Cerebellar nuclear complex (tissue), 1 donor: ENCODE measurements around the gene HECA.
"Not testable (repeated sequence)": the region's sequence is repeated elsewhere in the genome, so short reads cannot be mapped to it uniquely, and the experiment has no call there.

Experiments used
- DNase-seq, 2 experiments: peaks; one replicate each; lab custom pipeline; 2025; lab: John Stamatoyannopoulos, UW

HECA gene

GRCh38 chr6:139134817-139135577, at the start of gene HECA:
Gene HECA, plus strand, starts transcription at chr6:139135080. Its CDS starts 317 bp downstream, at chr6:139135397.
- peak; percentile 72 to 77 for DNase-seq

GRCh38 chr6:139091826-139092225, 43.1 kb upstream of the HECA start:
- DNase-seq, result no peak

- DNase-seq, result no peak
These were observed 34.9 kb upstream of the HECA start for GRCh38 chr6:139099984-139100383.

- no peak for DNase-seq
These were observed 27.8 kb upstream of the HECA start for GRCh38 chr6:139107051-139107450.

- no peak for DNase-seq
These were observed 26.5 kb upstream of the HECA start for GRCh38 chr6:139108378-139108777.

- DNase-seq, result no peak
These were observed 25.3 kb upstream of the HECA start for GRCh38 chr6:139109558-139109957.

- DNase-seq, result no peak
These were observed 22.7 kb upstream of the HECA start for GRCh38 chr6:139112146-139112545.

- DNase-seq, result no peak
These were observed 22.3 kb upstream of the HECA start for GRCh38 chr6:139112561-139112960.

GRCh38 chr6:139114746-139115145, 20.1 kb upstream of the HECA start:
- no peak for DNase-seq

GRCh38 chr6:139115989-139116758, 18.7 kb upstream of the HECA start:
- DNase-seq, result no peak

- DNase-seq, result no peak
These were observed 17.1 kb upstream of the HECA start for GRCh38 chr6:139117734-139118133.

GRCh38 chr6:139119552-139119951, 15.3 kb upstream of the HECA start:
- no peak for DNase-seq

- not testable (repeated sequence) for DNase-seq
These were observed 12.1 kb upstream of the HECA start for GRCh38 chr6:139122823-139123222.

GRCh38 chr6:139124887-139125672, 9.8 kb upstream of the HECA start:
- no peak for DNase-seq

- no peak for DNase-seq
These were observed 8.6 kb upstream of the HECA start for GRCh38 chr6:139126255-139126654.

GRCh38 chr6:139126931-139127330, 7.9 kb upstream of the HECA start:
- DNase-seq, result no peak

GRCh38 chr6:139129284-139129683, 5.6 kb upstream of the HECA start:
- no peak for DNase-seq

- no peak for DNase-seq
These were observed 3.1 kb upstream of the HECA start for GRCh38 chr6:139131736-139132280.

GRCh38 chr6:139133262-139134063, 1.4 kb upstream of the HECA start:
- DNase-seq, result no peak

- no peak for DNase-seq
These were observed 850 bp upstream of the HECA start for GRCh38 chr6:139134064-139134395.
